Kidney epithelial cell (primary cell): ENCODE results near the gene VENTX. TPM values are rescaled to one million over a fixed set of nuclear protein-coding genes. Genes with fewer than 3 reads are reported as not detected.
A peak's percentile ranks its signal among the peaks of the same experiment; 100 is the strongest.

Experiments used
- DNase-seq: peaks from one replicate; pipeline ENCODE4 v3.0.0-alpha.2; 2010; ENCODE audit warnings: low read depth
- H3K27me3 ChIP-seq: 2 replicates; pipeline ENCODE4 v1.6.0; 2011; ENCODE audit warnings: low read length; ENCODE audit not compliant: control insufficient read depth, insufficient read depth
- H3K36me3 ChIP-seq: 2 replicates; pipeline ENCODE4 v1.5.1; 2011; ENCODE audit warnings: low read length; ENCODE audit not compliant: control insufficient read depth, insufficient read depth
- H3K4me3 ChIP-seq: 2 replicates; pipeline ENCODE4 v1.5.1; 2011; ENCODE audit warnings: low read depth, mild to moderate bottlenecking, control low read depth, low read length
- CTCF ChIP-seq: IDR thresholded peaks from 2 replicates; pipeline ENCODE4 v1.5.1; 2011; ENCODE audit warnings: mild to moderate bottlenecking, moderate library complexity, low read length, control low read depth, inconsistent platforms; ENCODE audit not compliant: insufficient read depth, poor library complexity, severe bottlenecking
- total RNA-seq: library from RNA; depleted of rRNA; stranded (reverse); fragments of >200 nt; gene quantifications from 2 replicates; pipeline ENCODE4 v1.2.3, GENCODE V29; 2015

Gene VENTX
- total RNA-seq, 1 donor from 2014 or later: not detected

GRCh38 chr10:133252223-133252552 lies 14.5 kb downstream of the VENTX start:
- Histone ChIP-seq H3K27me3 (peaks cover 21% of the 10 kb centered on the region), H3K4me3 (no peak overlapping the region), H3K36me3 (no peaks in the 10 kb centered on the region)
- no peak for DNase-seq
- TF ChIP-seq CTCF: no peak

GRCh38 chr10:133253361-133253955 lies 15.8 kb downstream of the VENTX start:
- Histone ChIP-seq H3K27me3 (peaks cover 12% of the 10 kb centered on the region), H3K36me3 (no peaks in the 10 kb centered on the region), H3K4me3 (no peak overlapping the region)
- no peak for DNase-seq
- TF ChIP-seq CTCF: no peak

GRCh38 chr10:133254421-133255120 lies 16.9 kb downstream of the VENTX start:
- Histone ChIP-seq H3K27me3 (peaks cover 6% of the 10 kb centered on the region), H3K4me3 (no peak overlapping the region), H3K36me3 (no peaks in the 10 kb centered on the region)
- no peak for TF ChIP-seq CTCF
- DNase-seq: no peak

- Histone ChIP-seq H3K27me3 (peaks cover under 1% of the 10 kb centered on the region), H3K4me3 (no peak overlapping the region), H3K36me3 (no peaks in the 10 kb centered on the region)
- no peak for TF ChIP-seq CTCF
- no peak for DNase-seq
These were observed 17.7 kb downstream of the VENTX start for GRCh38 chr10:133255323-133255722.

GRCh38 chr10:133257489-133258065 lies 19.9 kb downstream of the VENTX start:
- H3K4me3 ChIP-seq: no peak overlapping the region
- TF ChIP-seq CTCF: peak; percentile 62
- H3K36me3 ChIP-seq: no peaks in the 10 kb centered on the region
- no peaks in the 10 kb centered on the region for H3K27me3 ChIP-seq
- no peak for DNase-seq
